A673 (cell line): ENCODE measurements around the gene RPP25L. TPM values are rescaled to one million over a fixed set of nuclear protein-coding genes. Genes with fewer than 3 reads are reported as not detected.

Experiments used
- BruUV-seq: library from RNA; stranded (reverse); fragments of 400-500 nt; replicated peaks from 2 replicates; lab custom pipeline; 2021; lab: Mats Ljungman, UMichigan
- CTCF ChIA-PET: fragments of 300-600 bp; sonication (Branson Sonifier 250); formaldehyde crosslinking; loops from one replicate; lab custom pipeline; 2022; ENCODE audit warnings: antibody characterized with exemption; lab: Charles Lee
- POLR2A ChIA-PET: fragments of 300-600 bp; sonication (Branson Sonifier 250); formaldehyde crosslinking; loops from one replicate; lab custom pipeline; 2022; ENCODE audit warnings: antibody characterized with exemption; ENCODE audit not compliant: low non-redundant PET; lab: Charles Lee
- DNase-seq: peaks from one replicate; pipeline ENCODE4 v3.0.0-alpha.2; 2015; ENCODE audit warnings: low spot score
- H3K27ac ChIP-seq: fragments of 200-600 bp; sonication (generic); 2 replicates; pipeline ENCODE4 v1.5.1; 2016; ENCODE audit warnings: mixed run types, low read depth, mild to moderate bottlenecking, mixed read lengths, antibody characterized with exemption, low read length; ENCODE audit not compliant: poor library complexity, severe bottlenecking
- H3K27me3 ChIP-seq: fragments of 200-600 bp; sonication (generic); replicated peaks from 2 replicates; pipeline ENCODE4 v1.6.1; 2017; ENCODE audit warnings: mixed run types, low read depth, mild to moderate bottlenecking, mixed read lengths, antibody characterized with exemption, low read length; ENCODE audit not compliant: insufficient read depth, poor library complexity
- H3K36me3 ChIP-seq: fragments of 200-600 bp; sonication (generic); 2 replicates; pipeline ENCODE4 v1.6.1; 2016; ENCODE audit warnings: mixed run types, mild to moderate bottlenecking, mixed read lengths, antibody characterized with exemption, low read length; ENCODE audit not compliant: insufficient read depth, poor library complexity, severe bottlenecking
- H3K4me1 ChIP-seq: fragments of 200-600 bp; sonication (generic); 2 replicates; pipeline ENCODE4 v1.6.1; 2017; ENCODE audit warnings: mixed run types, mild to moderate bottlenecking, mixed read lengths, antibody characterized with exemption, low read length; ENCODE audit not compliant: insufficient read depth, poor library complexity, severe bottlenecking
- H3K4me3 ChIP-seq: fragments of 200-600 bp; sonication (generic); 2 replicates; pipeline ENCODE4 v1.5.1; 2016; ENCODE audit warnings: low read depth, mixed run types, mild to moderate bottlenecking, mixed read lengths, low read length; ENCODE audit not compliant: poor library complexity, severe bottlenecking
- H3K9me3 ChIP-seq: fragments of 200-600 bp; sonication (generic); 2 replicates; pipeline ENCODE4 v1.6.1; 2016; ENCODE audit warnings: mixed run types, low read depth, mild to moderate bottlenecking, mixed read lengths, antibody characterized with exemption, low read length; ENCODE audit not compliant: poor library complexity, severe bottlenecking
- CTCF ChIP-seq: fragments of 300-800, 200-600 bp; sonication (generic); conservative IDR thresholded peaks from 2 replicates; pipeline ENCODE4 v1.5.1; 2017; ENCODE audit warnings: low read depth, mild to moderate bottlenecking, antibody characterized with exemption, low read length, moderate library complexity, mixed read lengths
- EZH2 ChIP-seq: fragments of 200-600 bp; sonication (generic); IDR thresholded peaks from 2 replicates; pipeline ENCODE4 v1.6.1; 2017; ENCODE audit warnings: borderline replicate concordance, low read depth, mild to moderate bottlenecking, mixed read lengths, antibody characterized with exemption, low read length; ENCODE audit not compliant: poor library complexity, severe bottlenecking
- intact Hi-C: fragments of 100-400 bp; cut with micrococcal nuclease; formaldehyde crosslinking; loops from one replicate; pipeline ENCODE4 v1.10.0; 2022; ENCODE audit not compliant: unreplicated experiment
- total RNA-seq: library from RNA; stranded (reverse); gene quantifications from 2 replicates; pipeline ENCODE4 v1.2.3, GENCODE V29; 2021

Gene RPP25L
- total RNA-seq, 1 experiment from 2014 or later: 19.7 TPM

GRCh38 chr9:34591917-34592866 lies 19.7 kb downstream of the RPP25L start:
- Histone ChIP-seq H3K27me3 (peaks cover 32% of the 10 kb centered on the region), H3K4me1 (peaks cover 15% of the 10 kb centered on the region), H3K36me3 (no peaks in the 10 kb centered on the region), H3K9me3 (no peaks in the 10 kb centered on the region), H3K27ac (no peak overlapping the region), H3K4me3 (no peak overlapping the region)
- ChIA-PET CTCF (interaction anchor here (0.8 to 2.4 kb wide), 7 partner anchors 12 to 212 kb away, joined by 3 to 19 read pairs (median 6); partner anchors contain the start of gene RPP25L), POLR2A (no interaction called here)
- TF ChIP-seq EZH2 (no peak), CTCF (peak; percentile 23; the same call in 1 of the 2 replicates)
- DNase-seq: no peak
- no TSS peak for BruUV-seq
- intact Hi-C loops: loop anchor here (1.0 to 5.0 kb wide), 4 partner anchors 44 to 260 kb away; no protein-coding TSS in a partner anchor

GRCh38 chr9:34591248-34591916 lies 20.5 kb downstream of the RPP25L start:
- H3K4me3 ChIP-seq: peak overlapping the region; percentile 37
- DNase-seq: peak; percentile 74
- ChIA-PET CTCF (interaction anchor here (0.6 to 2.4 kb wide), 8 partner anchors 13 to 239 kb away, joined by 3 to 19 read pairs (median 6); partner anchors contain the start of gene RPP25L), POLR2A (no interaction called here)
- H3K27me3 ChIP-seq: peaks cover 40% of the 10 kb centered on the region
- no TSS peak for BruUV-seq
- no peak overlapping the region for H3K27ac ChIP-seq
- H3K36me3 ChIP-seq: no peaks in the 10 kb centered on the region
- TF ChIP-seq EZH2 (no peak), CTCF (peak; percentile 93)
- intact Hi-C loops: loop anchor here (1.0 to 5.0 kb wide), 4 partner anchors 43 to 259 kb away; no protein-coding TSS in a partner anchor
- H3K9me3 ChIP-seq: no peaks in the 10 kb centered on the region
- peaks cover 15% of the 10 kb centered on the region for H3K4me1 ChIP-seq

DNA sequence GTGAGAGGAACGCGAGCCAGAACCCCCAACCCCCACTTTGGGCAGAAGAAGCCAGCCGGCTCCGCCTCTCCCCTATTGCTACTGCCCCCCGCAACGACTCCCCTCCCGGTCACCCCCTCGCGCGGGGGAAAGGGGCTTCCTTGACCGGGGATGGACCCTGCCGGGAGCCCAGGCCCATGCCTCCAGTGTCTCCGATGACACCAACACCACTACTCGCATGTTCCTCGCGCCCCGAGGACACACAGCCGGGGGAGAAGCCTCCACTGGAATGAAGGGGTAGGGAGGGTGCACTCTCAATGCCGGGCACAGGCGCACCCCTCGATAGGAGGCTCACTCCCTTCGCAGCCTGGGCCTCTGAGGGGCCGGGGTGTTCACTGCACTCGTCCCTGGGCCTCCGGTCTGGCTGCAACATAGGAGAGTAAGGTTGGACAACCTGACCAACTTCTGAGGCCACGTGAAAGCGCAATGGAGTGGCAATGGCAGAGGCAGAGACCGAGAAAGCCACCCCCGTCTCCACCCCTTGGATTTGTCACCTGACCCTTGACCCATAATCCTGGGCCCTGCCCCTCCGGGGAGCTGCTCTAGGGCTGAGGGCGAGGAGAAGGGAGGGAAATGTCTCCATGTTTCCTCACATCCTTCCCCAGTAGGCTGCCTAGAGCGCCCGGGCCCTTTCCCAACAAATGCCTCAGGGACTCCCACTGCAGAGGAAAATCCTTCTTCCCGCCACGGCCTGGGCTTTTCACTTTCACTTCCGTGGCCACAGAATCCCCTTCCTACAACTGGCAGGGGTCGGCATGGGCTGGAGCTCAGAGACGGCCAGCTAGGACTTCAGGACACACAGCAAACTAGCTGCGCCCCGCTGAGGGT lies 21.3 kb downstream of the RPP25L start:
- Histone ChIP-seq H3K27me3 (peaks cover 45% of the 10 kb centered on the region), H3K4me3 (peak overlapping the region; percentile 60), H3K27ac (no peak overlapping the region), H3K4me1 (peaks cover 15% of the 10 kb centered on the region), H3K9me3 (no peaks in the 10 kb centered on the region), H3K36me3 (no peaks in the 10 kb centered on the region)
- TF ChIP-seq EZH2 (peak; percentile 20), CTCF (no peak)
- intact Hi-C loops: loop anchor here (1.0 to 5.0 kb wide), 4 partner anchors 42 to 258 kb away; no protein-coding TSS in a partner anchor
- BruUV-seq: no TSS peak
- CTCF ChIA-PET: interaction anchor here (1.6 to 2.4 kb wide), 4 partner anchors 13 to 187 kb away, joined by 5 to 19 read pairs (median 9); no protein-coding TSS in a partner anchor
- POLR2A ChIA-PET: no interaction called here
- peak; percentile 44 for DNase-seq
